Gastroesophageal sphincter (tissue), 3 donors: ENCODE data around the gene LCA5L.

ENCODE experiments used
- EP300 ChIP-seq: sonication (generic); formaldehyde crosslinking; IDR thresholded peaks from one replicate; pipeline ENCODE4 v1.6.1; 2017; ENCODE audit warnings: antibody characterized with exemption, mild to moderate bottlenecking
- POLR2A ChIP-seq, 2 donors: fragments of 450-650 bp; IDR thresholded peaks; one replicate each; pipeline ENCODE4 v1.6.1; 2017; ENCODE audit warnings: antibody characterized with exemption in 2 of 2, mild to moderate bottlenecking in 2 of 2, moderate library complexity in 1 of 2
- POLR2AphosphoS5 ChIP-seq: sonication (generic); formaldehyde crosslinking; IDR thresholded peaks from one replicate; pipeline ENCODE4 v1.6.1; 2017; ENCODE audit warnings: antibody characterized with exemption
- TF ChIP-seq, protein P1 (sequence below), 4 experiments: fragments of 200-600 bp in 2 of 4; fragments of 450-650 bp in 2 of 4; sonication (generic) in 1 of 4; IDR thresholded peaks; one replicate each; pipeline ENCODE4 v1.5.1; 2017 to 2019; ENCODE audit warnings: antibody characterized with exemption in 4 of 4, mild to moderate bottlenecking in 2 of 4, moderate library complexity in 2 of 4

GRCh38 chr21:39392981-39393380 is 52.6 kb downstream of the LCA5L start:
- TF ChIP-seq, protein P1, sequence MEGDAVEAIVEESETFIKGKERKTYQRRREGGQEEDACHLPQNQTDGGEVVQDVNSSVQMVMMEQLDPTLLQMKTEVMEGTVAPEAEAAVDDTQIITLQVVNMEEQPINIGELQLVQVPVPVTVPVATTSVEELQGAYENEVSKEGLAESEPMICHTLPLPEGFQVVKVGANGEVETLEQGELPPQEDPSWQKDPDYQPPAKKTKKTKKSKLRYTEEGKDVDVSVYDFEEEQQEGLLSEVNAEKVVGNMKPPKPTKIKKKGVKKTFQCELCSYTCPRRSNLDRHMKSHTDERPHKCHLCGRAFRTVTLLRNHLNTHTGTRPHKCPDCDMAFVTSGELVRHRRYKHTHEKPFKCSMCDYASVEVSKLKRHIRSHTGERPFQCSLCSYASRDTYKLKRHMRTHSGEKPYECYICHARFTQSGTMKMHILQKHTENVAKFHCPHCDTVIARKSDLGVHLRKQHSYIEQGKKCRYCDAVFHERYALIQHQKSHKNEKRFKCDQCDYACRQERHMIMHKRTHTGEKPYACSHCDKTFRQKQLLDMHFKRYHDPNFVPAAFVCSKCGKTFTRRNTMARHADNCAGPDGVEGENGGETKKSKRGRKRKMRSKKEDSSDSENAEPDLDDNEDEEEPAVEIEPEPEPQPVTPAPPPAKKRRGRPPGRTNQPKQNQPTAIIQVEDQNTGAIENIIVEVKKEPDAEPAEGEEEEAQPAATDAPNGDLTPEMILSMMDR (IDR thresholded peaks at IDR 0.05), result no peak
- TF ChIP-seq POLR2A (IDR thresholded peaks at IDR 0.05) (no peak), POLR2AphosphoS5 (no peak), EP300 (no peak)
